ENCODE data around the gene PLK1.
"Not testable (repeated sequence)": the region's sequence is repeated elsewhere in the genome, so short reads cannot be mapped to it uniquely, and the experiment has no call there.

The PLK1 gene

DNA sequence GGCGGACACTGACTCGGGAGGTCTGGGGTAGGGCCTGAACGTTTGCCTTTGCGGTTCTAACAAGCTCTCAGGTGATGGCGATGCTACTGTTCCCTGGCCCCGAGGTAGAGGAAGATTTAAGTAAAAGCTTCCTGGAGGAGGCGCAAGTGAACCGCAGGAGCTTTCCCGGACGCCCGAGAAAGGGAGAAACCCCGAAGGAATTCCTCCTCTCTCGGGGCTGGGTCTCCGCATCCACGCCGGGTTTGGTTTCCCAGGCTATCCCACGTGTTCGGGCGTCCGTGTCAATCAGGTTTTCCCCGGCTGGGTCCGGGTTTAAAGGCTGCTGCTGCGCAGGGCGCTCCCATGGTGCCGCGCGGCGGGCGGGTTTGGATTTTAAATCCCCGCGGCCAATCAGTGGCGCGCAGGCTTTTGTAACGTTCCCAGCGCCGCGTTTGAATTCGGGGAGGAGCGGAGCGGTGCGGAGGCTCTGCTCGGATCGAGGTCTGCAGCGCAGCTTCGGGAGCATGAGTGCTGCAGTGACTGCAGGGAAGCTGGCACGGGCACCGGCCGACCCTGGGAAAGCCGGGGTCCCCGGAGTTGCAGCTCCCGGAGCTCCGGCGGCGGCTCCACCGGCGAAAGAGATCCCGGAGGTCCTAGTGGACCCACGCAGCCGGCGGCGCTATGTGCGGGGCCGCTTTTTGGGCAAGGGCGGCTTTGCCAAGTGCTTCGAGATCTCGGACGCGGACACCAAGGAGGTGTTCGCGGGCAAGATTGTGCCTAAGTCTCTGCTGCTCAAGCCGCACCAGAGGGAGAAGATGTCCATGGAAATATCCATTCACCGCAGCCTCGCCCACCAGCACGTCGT is at the start of gene PLK1:
TSS of gene PLK1 (plus strand) at position 460 of the 844 bp plus-strand sequence. CDS start at position 504, 44 bp downstream.
- H3K4me3 ChIP-seq (replicated peaks; ENCODE audit: low read depth, low read length): peak within 1 kb of the TSS; percentile 80
- peak; percentile 62 for DNase-seq (ENCODE audit: extremely low read depth, low read depth)
- TF ChIP-seq, protein P1, sequence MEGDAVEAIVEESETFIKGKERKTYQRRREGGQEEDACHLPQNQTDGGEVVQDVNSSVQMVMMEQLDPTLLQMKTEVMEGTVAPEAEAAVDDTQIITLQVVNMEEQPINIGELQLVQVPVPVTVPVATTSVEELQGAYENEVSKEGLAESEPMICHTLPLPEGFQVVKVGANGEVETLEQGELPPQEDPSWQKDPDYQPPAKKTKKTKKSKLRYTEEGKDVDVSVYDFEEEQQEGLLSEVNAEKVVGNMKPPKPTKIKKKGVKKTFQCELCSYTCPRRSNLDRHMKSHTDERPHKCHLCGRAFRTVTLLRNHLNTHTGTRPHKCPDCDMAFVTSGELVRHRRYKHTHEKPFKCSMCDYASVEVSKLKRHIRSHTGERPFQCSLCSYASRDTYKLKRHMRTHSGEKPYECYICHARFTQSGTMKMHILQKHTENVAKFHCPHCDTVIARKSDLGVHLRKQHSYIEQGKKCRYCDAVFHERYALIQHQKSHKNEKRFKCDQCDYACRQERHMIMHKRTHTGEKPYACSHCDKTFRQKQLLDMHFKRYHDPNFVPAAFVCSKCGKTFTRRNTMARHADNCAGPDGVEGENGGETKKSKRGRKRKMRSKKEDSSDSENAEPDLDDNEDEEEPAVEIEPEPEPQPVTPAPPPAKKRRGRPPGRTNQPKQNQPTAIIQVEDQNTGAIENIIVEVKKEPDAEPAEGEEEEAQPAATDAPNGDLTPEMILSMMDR (IDR thresholded peaks at IDR 0.05; ENCODE audit: low read depth, low read length, missing control alignments): peak; percentile 31

DNA sequence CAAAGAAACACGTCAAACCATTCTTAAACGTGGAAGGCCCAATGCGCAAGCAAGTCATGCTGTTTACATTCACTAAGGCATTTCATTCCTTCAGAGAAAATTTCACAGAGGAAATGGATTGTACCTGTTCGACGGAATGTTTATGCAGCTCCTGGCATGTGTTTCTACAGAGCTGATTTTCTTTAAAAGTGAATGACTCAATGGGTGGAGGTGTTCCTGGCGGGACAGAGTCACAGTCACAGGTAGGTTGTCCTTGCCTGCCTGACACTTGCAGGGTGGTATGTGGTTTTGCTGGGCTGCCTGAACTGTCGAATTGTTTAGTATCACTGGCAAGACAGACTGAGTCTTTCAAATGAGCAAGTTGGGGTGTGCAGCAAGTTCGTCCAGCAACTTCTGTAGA is 49.2 kb upstream of the PLK1 start:
- TF ChIP-seq, protein P1 (IDR thresholded peaks at IDR 0.05; ENCODE audit: low read depth, low read length, missing control alignments): no peak
- no peak overlapping the region for H3K4me3 ChIP-seq (replicated peaks; ENCODE audit: low read depth, low read length)
- DNase-seq (ENCODE audit: extremely low read depth, low read depth): no peak

DNA sequence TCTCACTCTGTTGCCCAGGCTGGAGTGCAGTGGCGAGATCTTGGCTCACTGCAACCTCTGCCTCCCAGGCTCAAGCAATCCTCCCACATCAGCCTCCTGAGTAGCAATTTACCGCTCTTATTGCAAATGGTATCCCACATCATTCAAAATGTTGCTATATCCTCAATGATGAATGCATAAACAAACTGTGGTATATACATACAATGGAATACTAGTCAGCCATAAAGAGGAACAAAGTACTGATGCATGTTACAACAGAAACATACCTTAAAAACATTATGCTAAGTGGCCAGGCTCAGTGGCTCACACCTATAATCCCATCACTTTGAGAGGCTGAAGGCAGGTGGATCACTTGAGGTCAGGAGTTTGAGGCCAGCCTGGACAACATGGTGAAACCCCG is 46.8 kb upstream of the PLK1 start:
- not testable (repeated sequence) for DNase-seq (ENCODE audit: extremely low read depth, low read depth); H3K4me3 ChIP-seq (replicated peaks; ENCODE audit: low read depth, low read length)

DNA sequence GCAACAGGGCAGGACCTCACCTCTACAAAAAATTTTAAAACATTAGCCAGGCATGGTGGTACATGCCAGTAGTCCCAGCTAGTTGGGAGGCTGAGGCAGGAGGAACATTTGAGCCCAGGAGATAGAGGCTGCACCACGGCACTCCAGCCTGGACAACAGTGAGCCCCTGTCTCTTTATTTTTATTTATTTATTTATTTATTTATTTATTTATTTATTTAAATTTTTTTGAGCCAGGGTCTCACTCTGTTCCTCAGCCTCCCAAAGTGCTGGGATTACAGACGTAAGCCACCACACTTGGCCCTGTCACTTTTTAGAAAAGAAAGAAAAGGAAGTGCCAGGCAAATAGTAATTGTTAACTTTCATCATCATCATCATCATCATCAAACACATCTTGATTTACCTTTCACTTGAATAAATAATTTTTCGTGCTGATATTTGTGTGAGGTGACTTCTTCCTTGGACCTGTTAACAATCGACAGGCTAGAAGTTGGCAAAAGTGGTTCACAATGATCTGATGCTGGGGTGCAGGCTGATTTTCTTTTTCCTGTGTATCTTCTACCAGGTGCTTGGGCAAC is 44.1 kb upstream of the PLK1 start:
- DNase-seq (ENCODE audit: extremely low read depth, low read depth): no peak
- no peak overlapping the region for H3K4me3 ChIP-seq (replicated peaks; ENCODE audit: low read depth, low read length)
- TF ChIP-seq, protein P1 (IDR thresholded peaks at IDR 0.05; ENCODE audit: low read depth, low read length, missing control alignments): no peak

DNA sequence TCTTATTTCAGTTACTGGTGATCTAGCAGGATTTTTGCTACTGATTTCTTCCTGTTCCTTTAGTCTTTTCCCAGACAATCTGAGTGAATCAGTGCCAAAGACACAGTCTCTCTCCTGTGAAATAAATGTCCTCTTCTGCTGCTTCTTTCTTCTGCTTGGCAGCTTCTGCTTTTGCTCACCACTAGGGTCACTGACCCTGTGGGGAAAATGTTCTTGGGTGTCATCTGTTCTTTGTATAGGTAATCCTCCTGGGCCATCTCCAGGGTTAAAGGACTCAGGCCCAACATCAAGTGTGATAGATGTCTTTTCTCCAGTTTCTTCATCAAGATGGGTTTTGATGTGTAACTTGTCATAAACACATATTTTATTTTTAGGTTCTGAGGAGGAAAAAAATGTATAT is 42.7 kb upstream of the PLK1 start:
- H3K4me3 ChIP-seq (replicated peaks; ENCODE audit: low read depth, low read length): no peak overlapping the region
- TF ChIP-seq, protein P1 (IDR thresholded peaks at IDR 0.05; ENCODE audit: low read depth, low read length, missing control alignments): no peak
- DNase-seq (ENCODE audit: extremely low read depth, low read depth): no peak

DNA sequence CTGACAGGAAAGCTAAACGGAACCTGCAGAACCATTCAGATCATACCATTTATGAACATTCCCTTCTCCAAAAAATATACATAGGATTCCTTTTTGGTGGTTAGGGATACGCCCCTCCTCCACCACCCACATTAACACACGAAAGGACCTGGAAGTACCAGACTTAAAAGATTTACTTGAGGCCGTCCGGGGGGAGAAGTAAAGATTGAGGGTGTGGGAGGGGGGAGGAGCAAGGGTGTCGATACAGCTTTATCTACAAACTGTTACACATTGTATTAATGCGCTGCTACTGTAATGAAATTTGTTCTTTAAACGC is 38.1 kb upstream of the PLK1 start:
- TF ChIP-seq, protein P1 (IDR thresholded peaks at IDR 0.05; ENCODE audit: low read depth, low read length, missing control alignments): no peak
- no peak for DNase-seq (ENCODE audit: extremely low read depth, low read depth)

DNA sequence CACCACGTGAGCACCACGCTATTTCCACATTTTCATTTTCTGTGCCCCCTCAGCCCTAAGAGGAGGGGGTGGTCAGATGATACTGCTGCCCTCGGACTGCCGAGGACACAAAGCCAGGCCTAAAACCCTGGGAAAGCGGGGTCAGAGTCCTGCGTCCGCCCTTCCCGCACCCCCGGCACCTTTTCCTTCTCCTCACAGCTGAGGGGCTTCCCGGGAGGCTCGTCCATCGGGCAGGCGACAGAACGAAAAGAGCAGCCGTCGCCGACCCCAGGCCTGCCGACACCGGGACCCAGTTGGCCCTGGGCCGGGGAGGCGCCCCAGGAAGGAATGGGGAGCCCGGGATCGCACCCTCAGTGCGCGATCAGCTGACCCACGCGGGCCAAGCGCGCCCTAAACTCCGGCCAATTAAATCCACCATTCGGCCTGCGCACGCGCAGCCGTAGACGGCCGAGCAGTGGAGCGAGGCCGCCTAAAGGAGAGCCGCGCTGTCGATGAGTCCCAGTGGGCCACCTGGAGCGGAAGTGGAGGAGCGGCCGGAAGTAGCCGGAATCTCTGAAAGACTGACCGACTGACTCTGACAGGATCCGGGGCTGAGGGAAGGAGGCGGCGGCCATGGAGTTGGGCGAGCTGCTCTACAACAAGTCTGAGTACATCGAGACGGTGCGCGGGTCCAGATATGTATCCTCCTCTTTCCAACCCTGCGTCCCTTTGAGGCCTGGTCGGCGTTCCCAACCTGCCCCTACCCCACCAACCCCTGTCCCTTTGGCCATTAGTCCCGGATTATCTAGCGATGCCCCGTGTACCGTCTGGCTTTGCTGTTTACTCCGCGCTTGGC is 37.5 kb upstream of the PLK1 start, which contains the start of the genes DCTN5 and PALB2:
TSS of gene DCTN5 (plus strand) at position 536 of the 835 bp plus-strand sequence. CDS start at position 613, 77 bp downstream.
TSS of gene PALB2 (minus strand) at position 380 of the 835 bp plus-strand sequence. CDS start at position 227, 153 bp downstream.
- peak; percentile 70 for DNase-seq (ENCODE audit: extremely low read depth, low read depth)
- TF ChIP-seq, protein P1 (IDR thresholded peaks at IDR 0.05; ENCODE audit: low read depth, low read length, missing control alignments): no peak
- peak within 1 kb of the TSS; percentile 94 for H3K4me3 ChIP-seq (replicated peaks; ENCODE audit: low read depth, low read length)

More for the DNA sequence above, 38.1 kb upstream of the PLK1 start:
- H3K4me3 ChIP-seq (replicated peaks; ENCODE audit: low read depth, low read length): peak overlapping the region; percentile 94

Data from HFF-Myc (cell line).